Stomach (tissue), 4 donors: ENCODE results near the gene ZNF25.

ENCODE experiments used
- CTCF ChIP-seq, 7 experiments: fragments of 450-650 bp in 4 of 7; fragments of 200-600 bp in 3 of 7; sonication (generic) in 3 of 7; IDR thresholded peaks; one replicate each; pipeline ENCODE4 v1.5.1; 2016 to 2019; ENCODE audit warnings: antibody characterized with exemption in 7 of 7, control low read depth in 2 of 7, mild to moderate bottlenecking in 1 of 7
- POLR2A ChIP-seq, 4 donors: fragments of 450-650 bp; IDR thresholded peaks; one replicate each; pipeline ENCODE4 v1.6.1; 2016; ENCODE audit warnings: antibody characterized with exemption in 4 of 4, control low read depth in 2 of 4, mild to moderate bottlenecking in 1 of 4, moderate library complexity in 1 of 4
- POLR2AphosphoS5 ChIP-seq, 3 donors: sonication (generic); formaldehyde crosslinking; IDR thresholded peaks; one replicate each; pipeline ENCODE4 v1.6.1; 2016; ENCODE audit warnings: antibody characterized with exemption in 3 of 3

GRCh38 chr10:38003588-38003987, 27.1 kb upstream of the ZNF25 start:
- TF ChIP-seq CTCF (IDR thresholded peaks at IDR 0.05) (no peak), POLR2A (IDR thresholded peaks at IDR 0.05) (no peak), POLR2AphosphoS5 (IDR thresholded peaks at IDR 0.05) (no peak)
